ENCODE measurements around the gene SELENOS.

SELENOS gene

GRCh38 chr15:101255051-101255395, 22.3 kb downstream of the SELENOS start:
- H3K27me3 ChIP-seq (ENCODE audit: insufficient read depth, low read length): peaks cover 9% of the 10 kb centered on the region
- H3K4me1 ChIP-seq (ENCODE audit: insufficient read depth, low read length, severe bottlenecking): peaks cover 17% of the 10 kb centered on the region
- H3K9me2 ChIP-seq (ENCODE audit: low read depth, low read length): no peaks in the 10 kb centered on the region
- no peak overlapping the region for H3K27ac ChIP-seq (ENCODE audit: low read depth, low read length, poor library complexity, severe bottlenecking)
- H4K20me1 ChIP-seq (ENCODE audit: insufficient read depth, low read length): no peaks in the 10 kb centered on the region
- H2AFZ ChIP-seq (ENCODE audit: low read length): no peak overlapping the region
- no peaks in the 10 kb centered on the region for H3F3A ChIP-seq (ENCODE audit: insufficient read depth, low read length)
- H3K9ac ChIP-seq (ENCODE audit: low read length): no peak overlapping the region
- no peaks in the 10 kb centered on the region for H3K79me2 ChIP-seq (ENCODE audit: insufficient read depth, low read length)
- no peak overlapping the region for H3K4me3 ChIP-seq (ENCODE audit: low read depth, low read length, poor library complexity, severe bottlenecking)
- no peaks in the 10 kb centered on the region for H3K9me3 ChIP-seq (ENCODE audit: low read length)
- H3K36me3 ChIP-seq (ENCODE audit: insufficient read depth, low read length): no peaks in the 10 kb centered on the region
- TF ChIP-seq EZH2 (IDR thresholded peaks at IDR 0.05; ENCODE audit: borderline replicate concordance, low read length) (no peak), CTCF (IDR thresholded peaks at IDR 0.05; ENCODE audit: low read length) (no peak)
- H3K4me2 ChIP-seq (ENCODE audit: low read length): no peak overlapping the region

GRCh38 chr15:101254157-101255050, 22.9 kb downstream of the SELENOS start:
- no peaks in the 10 kb centered on the region for H4K20me1 ChIP-seq (ENCODE audit: insufficient read depth, low read length)
- H3K36me3 ChIP-seq (ENCODE audit: insufficient read depth, low read length): no peaks in the 10 kb centered on the region
- no peaks in the 10 kb centered on the region for H3K9me3 ChIP-seq (ENCODE audit: low read length)
- H3K4me1 ChIP-seq (ENCODE audit: insufficient read depth, low read length, severe bottlenecking): peaks cover 17% of the 10 kb centered on the region
- peaks cover 9% of the 10 kb centered on the region for H3K27me3 ChIP-seq (ENCODE audit: insufficient read depth, low read length)
- no peak for TF ChIP-seq EZH2 (IDR thresholded peaks at IDR 0.05; ENCODE audit: borderline replicate concordance, low read length)
- no peak for TF ChIP-seq CTCF (IDR thresholded peaks at IDR 0.05; ENCODE audit: low read length)
- no peaks in the 10 kb centered on the region for H3K79me2 ChIP-seq (ENCODE audit: insufficient read depth, low read length)
- no peaks in the 10 kb centered on the region for H3F3A ChIP-seq (ENCODE audit: insufficient read depth, low read length)
- H3K4me3 ChIP-seq (ENCODE audit: low read depth, low read length, poor library complexity, severe bottlenecking): no peak overlapping the region
- H2AFZ ChIP-seq (ENCODE audit: low read length): no peak overlapping the region
- no peak overlapping the region for H3K27ac ChIP-seq (ENCODE audit: low read depth, low read length, poor library complexity, severe bottlenecking)
- H3K9ac ChIP-seq (ENCODE audit: low read length): no peak overlapping the region
- H3K4me2 ChIP-seq (ENCODE audit: low read length): no peak overlapping the region
- no peaks in the 10 kb centered on the region for H3K9me2 ChIP-seq (ENCODE audit: low read depth, low read length)

GRCh38 chr15:101252836-101253235, 24.4 kb downstream of the SELENOS start:
- no peaks in the 10 kb centered on the region for H3F3A ChIP-seq (ENCODE audit: insufficient read depth, low read length)
- TF ChIP-seq CTCF (IDR thresholded peaks at IDR 0.05; ENCODE audit: low read length) (no peak), EZH2 (IDR thresholded peaks at IDR 0.05; ENCODE audit: borderline replicate concordance, low read length) (no peak)
- H3K27me3 ChIP-seq (ENCODE audit: insufficient read depth, low read length): peaks cover 4% of the 10 kb centered on the region
- H3K9ac ChIP-seq (ENCODE audit: low read length): peak overlapping the region; percentile 63
- no peaks in the 10 kb centered on the region for H4K20me1 ChIP-seq (ENCODE audit: insufficient read depth, low read length)
- peak overlapping the region; percentile 79 for H3K4me3 ChIP-seq (ENCODE audit: low read depth, low read length, poor library complexity, severe bottlenecking)
- no peaks in the 10 kb centered on the region for H3K9me3 ChIP-seq (ENCODE audit: low read length)
- H3K9me2 ChIP-seq (ENCODE audit: low read depth, low read length): no peaks in the 10 kb centered on the region
- no peak overlapping the region; the same call in 1 of the 2 replicates for H2AFZ ChIP-seq (ENCODE audit: low read length)
- peak overlapping the region; percentile 71 for H3K4me2 ChIP-seq (ENCODE audit: low read length)
- H3K27ac ChIP-seq (ENCODE audit: low read depth, low read length, poor library complexity, severe bottlenecking): no peak overlapping the region
- no peaks in the 10 kb centered on the region for H3K36me3 ChIP-seq (ENCODE audit: insufficient read depth, low read length)
- peaks cover 17% of the 10 kb centered on the region for H3K4me1 ChIP-seq (ENCODE audit: insufficient read depth, low read length, severe bottlenecking)
- H3K79me2 ChIP-seq (ENCODE audit: insufficient read depth, low read length): no peaks in the 10 kb centered on the region
